ENCODE data around the gene PIGQ. TPM values are rescaled to one million over a fixed set of nuclear protein-coding genes. Genes with fewer than 3 reads are reported as not detected.

PIGQ gene
- total RNA-seq, 1 experiment from 2014 or later, result 58.0 TPM

GRCh38 chr16:555528-556473, 14.0 kb upstream of the PIGQ start:
- no peaks in the 10 kb centered on the region for H3K23me2 ChIP-seq (ENCODE audit: insufficient read length, low read depth, low read length, poor library complexity, severe bottlenecking)
- H3K23ac ChIP-seq (ENCODE audit: insufficient read length, low read depth, low read length), result no peak overlapping the region
- H2BK12ac ChIP-seq (ENCODE audit: insufficient read length, low read depth, low read length), result no peak overlapping the region
- H2BK20ac ChIP-seq (ENCODE audit: low read depth, low read length, poor library complexity, severe bottlenecking), result no peak overlapping the region
- no peak for TF ChIP-seq CTCF (conservative IDR thresholded peaks at IDR 0.05)
- no peaks in the 10 kb centered on the region for H3K79me2 ChIP-seq (ENCODE audit: insufficient read depth, low read length)
- no peak overlapping the region for H3K56ac ChIP-seq (ENCODE audit: insufficient read length, low read depth, low read length)
- no peak overlapping the region for H3K14ac ChIP-seq (ENCODE audit: insufficient read depth, low read length)
- no peak overlapping the region; the same call in 1 of the 2 replicates for H2BK15ac ChIP-seq (ENCODE audit: low read depth, low read length)
- H4K91ac ChIP-seq (ENCODE audit: insufficient read length, low read depth, low read length), result no peak overlapping the region
- H3K79me1 ChIP-seq (ENCODE audit: insufficient read depth, low read depth, low read length, poor library complexity, severe bottlenecking), result no peaks in the 10 kb centered on the region
- H3K27ac ChIP-seq (ENCODE audit: insufficient read length, low read depth, low read length), result no peak overlapping the region
- no peaks in the 10 kb centered on the region for H3K9me3 ChIP-seq (ENCODE audit: control insufficient read depth, low read depth, low read length)
- H3K27me3 ChIP-seq (ENCODE audit: insufficient read depth, low read length), result peaks cover 2% of the 10 kb centered on the region; the same call in 1 of the 2 replicates
- H2AK5ac ChIP-seq (ENCODE audit: insufficient read length, low read length), result no peak overlapping the region
- H3K36me3 Mint-ChIP-seq (ENCODE audit: insufficient read depth in 1 of 3, low read depth in 3 of 3), result peaks cover 0 to 6% (median 2%) of the 10 kb centered on the region in 3 experiments; a peak in 3 of 7 replicates
- no peak overlapping the region for H3K27ac Mint-ChIP-seq
- H4K8ac ChIP-seq (replicated peaks; ENCODE audit: insufficient read length, low read depth, low read length), result no peak overlapping the region
- H3K4me3 Mint-ChIP-seq, result no peak overlapping the region
- no peaks in the 10 kb centered on the region for H3K9me3 Mint-ChIP-seq
- no peak overlapping the region for H3K18ac ChIP-seq (ENCODE audit: insufficient read length, low read depth, low read length)
- no peak overlapping the region for H3K4ac ChIP-seq (ENCODE audit: low read depth, low read length)
- no peak overlapping the region for H4K5ac ChIP-seq (ENCODE audit: insufficient read length, low read depth, low read length)
- no peak overlapping the region for H3K4me2 ChIP-seq (ENCODE audit: insufficient read depth, insufficient read length, low read length)
- no peak for DNase-seq
- WGBS (ENCODE audit: extremely low coverage, insufficient read length, low lambda C conversion rate), result no CpG with 5 or more reads among the region's 32 CpGs
- H3K4me1 ChIP-seq (ENCODE audit: insufficient read depth, low read length), result no peaks in the 10 kb centered on the region
- no peak overlapping the region for H3T11ph ChIP-seq (ENCODE audit: low read length)
- peaks cover 21% of the 10 kb centered on the region for H3K27me3 Mint-ChIP-seq (ENCODE audit: low read depth)
- H2BK120ac ChIP-seq (ENCODE audit: low read depth, low read length, poor library complexity, severe bottlenecking), result no peak overlapping the region
- no peak overlapping the region for H2BK5ac ChIP-seq (ENCODE audit: insufficient read length, low read length)
- H3K4me1 Mint-ChIP-seq, result no peaks in the 10 kb centered on the region
- no peak overlapping the region for H2AFZ ChIP-seq (ENCODE audit: low read length)
- no peak overlapping the region for H3K9ac ChIP-seq (ENCODE audit: extremely low read depth, insufficient read length, low read length)
- H4K20me1 ChIP-seq (ENCODE audit: control insufficient read depth, insufficient read depth, insufficient read length), result no peaks in the 10 kb centered on the region
